Nephron (organoid): ENCODE results near the gene KIAA1217.

Experiments used
- H3K27ac Mint-ChIP-seq, 3 experiments: 2 replicates each; pipeline ENCODE4 v1.8.0; 2020; ENCODE audit warnings: mixed read lengths in 3 of 3, mild to moderate bottlenecking in 2 of 3, moderate library complexity in 1 of 3
- H3K27me3 Mint-ChIP-seq: 2 replicates; pipeline ENCODE4 v1.8.0; 2021; ENCODE audit warnings: low read depth, mild to moderate bottlenecking, moderate library complexity, mixed read lengths
- H3K36me3 Mint-ChIP-seq: 2 replicates; pipeline ENCODE4 v1.8.0; 2020; ENCODE audit warnings: low read depth, mixed read lengths
- H3K4me1 Mint-ChIP-seq: 2 replicates; pipeline ENCODE4 v1.8.0; 2020; ENCODE audit warnings: mixed read lengths
- H3K4me3 Mint-ChIP-seq, 3 experiments: 2 replicates each; pipeline ENCODE4 v1.8.0; 2020; ENCODE audit warnings: mild to moderate bottlenecking in 3 of 3, mixed read lengths in 3 of 3, moderate library complexity in 2 of 3
- H3K9me3 Mint-ChIP-seq: 2 replicates; pipeline ENCODE4 v1.8.0; 2020; ENCODE audit warnings: mixed read lengths
- CTCF ChIP-seq, 3 experiments: fragments of 200-600 bp; sonication (generic); IDR thresholded peaks; one replicate each; pipeline ENCODE4 v1.5.0; 2021; ENCODE audit warnings: antibody characterized with exemption in 3 of 3; ENCODE audit not compliant: unreplicated experiment in 3 of 3

Gene KIAA1217

GRCh38 chr10:24208661-24209431 is at the start of gene KIAA1217:
TSS of gene KIAA1217 (plus strand) at chr10:24209138. CDS start at chr10:24209194, 56 bp downstream.
- Mint-ChIP-seq H3K4me1 (peaks cover 83% of the 10 kb centered on the region), H3K27me3 (no peaks in the 10 kb centered on the region), H3K9me3 (no peaks in the 10 kb centered on the region), H3K27ac (peak within 1 kb of the TSS; percentile 98), H3K4me3 (peak within 1 kb of the TSS; percentile 87 to 98 (median 96)), H3K36me3 (peaks cover 7% of the 10 kb centered on the region)
- no peak for TF ChIP-seq CTCF (IDR thresholded peaks at IDR 0.05; ENCODE audit: unreplicated experiment in 3 of 3)

- peaks cover 21% of the 10 kb centered on the region for H3K36me3 Mint-ChIP-seq
- H3K27me3 Mint-ChIP-seq: no peaks in the 10 kb centered on the region
- no peak overlapping the region for H3K4me3 Mint-ChIP-seq
- H3K9me3 Mint-ChIP-seq: peaks cover 7% of the 10 kb centered on the region
- H3K4me1 Mint-ChIP-seq: peaks cover 16% of the 10 kb centered on the region
- TF ChIP-seq CTCF (IDR thresholded peaks at IDR 0.05; ENCODE audit: unreplicated experiment in 3 of 3): no peak
- peak overlapping the region in 1 of 3 experiments; percentile 39 for H3K27ac Mint-ChIP-seq
These were observed 46.5 kb upstream of the KIAA1217 start for GRCh38 chr10:24162206-24162985.

- peaks cover 25% of the 10 kb centered on the region for H3K4me1 Mint-ChIP-seq
- no peaks in the 10 kb centered on the region for H3K27me3 Mint-ChIP-seq
- no peak for TF ChIP-seq CTCF (IDR thresholded peaks at IDR 0.05; ENCODE audit: unreplicated experiment in 3 of 3)
- no peak overlapping the region for H3K4me3 Mint-ChIP-seq
- no peak overlapping the region for H3K27ac Mint-ChIP-seq
- H3K36me3 Mint-ChIP-seq: peaks cover 13% of the 10 kb centered on the region
- H3K9me3 Mint-ChIP-seq: peaks cover 3% of the 10 kb centered on the region
These were observed 45.5 kb upstream of the KIAA1217 start for GRCh38 chr10:24163485-24163884.

GRCh38 chr10:24168258-24169170 is 40.4 kb upstream of the KIAA1217 start:
- Mint-ChIP-seq H3K4me1 (peaks cover 23% of the 10 kb centered on the region), H3K27ac (peak overlapping the region; percentile 76 to 90 (median 86)), H3K4me3 (peak overlapping the region in 1 of 3 experiments; percentile 27), H3K9me3 (no peaks in the 10 kb centered on the region), H3K27me3 (no peaks in the 10 kb centered on the region), H3K36me3 (peaks cover 27% of the 10 kb centered on the region)
- TF ChIP-seq CTCF (IDR thresholded peaks at IDR 0.05; ENCODE audit: unreplicated experiment in 3 of 3): no peak

GRCh38 chr10:24170199-24170598 is 38.7 kb upstream of the KIAA1217 start:
- no peaks in the 10 kb centered on the region for H3K27me3 Mint-ChIP-seq
- peak overlapping the region in 2 of 3 experiments; percentile 37 to 59 for H3K27ac Mint-ChIP-seq
- peaks cover 23% of the 10 kb centered on the region for H3K4me1 Mint-ChIP-seq
- H3K9me3 Mint-ChIP-seq: peaks cover 4% of the 10 kb centered on the region
- TF ChIP-seq CTCF (IDR thresholded peaks at IDR 0.05; ENCODE audit: unreplicated experiment in 3 of 3): no peak
- H3K36me3 Mint-ChIP-seq: peaks cover 36% of the 10 kb centered on the region
- H3K4me3 Mint-ChIP-seq: no peak overlapping the region
